Mesenchymal stem cell (in vitro differentiated cells and primary cell): Measurements from ENCODE around the gene SPRN.

Experiments
- DNase-seq: peaks from one replicate; pipeline ENCODE4 v3.0.0-alpha.2; 2013
- H2AFZ ChIP-seq: one replicate; pipeline ENCODE4 v1.6.1; 2013; ENCODE audit warnings: low read depth, mild to moderate bottlenecking, control low read depth, inconsistent platforms, low read length, moderate library complexity
- H2AK5ac ChIP-seq: 2 replicates; pipeline ENCODE4 v1.6.1; 2013; ENCODE audit warnings: low read length, moderate library complexity, mild to moderate bottlenecking, inconsistent platforms; ENCODE audit not compliant: severe bottlenecking
- H2BK120ac ChIP-seq: one replicate; pipeline ENCODE4 v1.6.1; 2013; ENCODE audit warnings: low read depth, mild to moderate bottlenecking, inconsistent platforms, low read length, moderate library complexity
- H2BK12ac ChIP-seq, 2 experiments: one replicate each; pipeline ENCODE4 v1.6.1; 2013; ENCODE audit warnings: inconsistent platforms in 2 of 2, low read length in 2 of 2, mild to moderate bottlenecking in 2 of 2, moderate library complexity in 2 of 2, control low read depth in 1 of 2
- H2BK15ac ChIP-seq: one replicate; pipeline ENCODE4 v1.6.1; 2013; ENCODE audit warnings: mild to moderate bottlenecking, low read depth, inconsistent platforms; ENCODE audit not compliant: poor library complexity, severe bottlenecking
- H2BK5ac ChIP-seq: 2 replicates; pipeline ENCODE4 v1.6.1; 2013; ENCODE audit warnings: low read depth, mild to moderate bottlenecking, low read length, control low read depth, inconsistent platforms; ENCODE audit not compliant: poor library complexity, severe bottlenecking
- H3K14ac ChIP-seq, 2 experiments: one replicate each; pipeline ENCODE4 v1.6.1; 2013; ENCODE audit warnings: inconsistent platforms in 2 of 2, low read length in 2 of 2, control low read depth in 1 of 2, mild to moderate bottlenecking in 1 of 2, moderate library complexity in 1 of 2
- H3K18ac ChIP-seq, 2 experiments: one replicate each; pipeline ENCODE4 v1.6.1; 2013; ENCODE audit warnings: inconsistent platforms in 2 of 2, low read length in 2 of 2, control low read depth in 1 of 2, low read depth in 1 of 2, mild to moderate bottlenecking in 1 of 2
- H3K23ac ChIP-seq, 2 experiments: one replicate each; pipeline ENCODE4 v1.6.1; 2013; ENCODE audit warnings: inconsistent platforms in 2 of 2, low read length in 2 of 2, mild to moderate bottlenecking in 2 of 2, moderate library complexity in 2 of 2, control low read depth in 1 of 2
- H3K27ac ChIP-seq: 2 replicates; pipeline ENCODE4 v1.5.1; 2013; ENCODE audit warnings: mild to moderate bottlenecking, moderate library complexity, low read length, control low read depth, inconsistent platforms; ENCODE audit not compliant: poor library complexity, severe bottlenecking
- H3K27me3 ChIP-seq, 2 experiments: 2 replicates each; pipeline versions ENCODE4 v1.6.1 to v1.7.0; 2013; ENCODE audit warnings: low read length in 2 of 2, mild to moderate bottlenecking in 2 of 2, moderate library complexity in 2 of 2, control low read depth in 1 of 2, inconsistent platforms in 1 of 2; ENCODE audit not compliant: control insufficient read depth in 1 of 2, insufficient read depth in 1 of 2
- H3K36me3 ChIP-seq, 2 experiments: 2 replicates each; pipeline versions ENCODE4 v1.6.1 to v1.7.0; 2013; ENCODE audit warnings: low read length in 2 of 2, control low read depth in 1 of 2, inconsistent platforms in 1 of 2, low read depth in 1 of 2, mild to moderate bottlenecking in 1 of 2; ENCODE audit not compliant: insufficient read depth in 2 of 2, control insufficient read depth in 1 of 2
- H3K4ac ChIP-seq, 2 experiments: one replicate each; pipeline ENCODE4 v1.6.1; 2013; ENCODE audit warnings: inconsistent platforms in 2 of 2, low read length in 2 of 2, mild to moderate bottlenecking in 2 of 2, moderate library complexity in 2 of 2, control low read depth in 1 of 2, low read depth in 1 of 2
- H3K4me1 ChIP-seq: 2 replicates; pipeline ENCODE4 v1.6.1; 2013; ENCODE audit warnings: low read depth, low read length, control low read depth; ENCODE audit not compliant: control insufficient read depth, insufficient read depth
- H3K4me2 ChIP-seq: 2 replicates; pipeline ENCODE4 v1.6.1; 2013; ENCODE audit warnings: low read length, mild to moderate bottlenecking, inconsistent platforms; ENCODE audit not compliant: poor library complexity, severe bottlenecking
- H3K4me3 ChIP-seq, 2 experiments: 2 replicates each; pipeline versions ENCODE4 v1.5.1 to v1.7.0; 2013; ENCODE audit warnings: low read length in 2 of 2, mild to moderate bottlenecking in 2 of 2, control low read depth in 1 of 2, low read depth in 1 of 2; ENCODE audit not compliant: insufficient read depth in 1 of 2
- H3K79me1 ChIP-seq: replicated peaks from 2 replicates; pipeline ENCODE4 v1.6.1; 2013; ENCODE audit warnings: mild to moderate bottlenecking, control low read depth, low read length, inconsistent platforms; ENCODE audit not compliant: poor library complexity, severe bottlenecking
- H3K9ac ChIP-seq: 2 replicates; pipeline ENCODE4 v1.7.0; 2013; ENCODE audit warnings: mild to moderate bottlenecking, low read length, moderate library complexity
- H3K9me3 ChIP-seq: 2 replicates; pipeline ENCODE4 v1.7.0; 2013; ENCODE audit warnings: mild to moderate bottlenecking, low read length; ENCODE audit not compliant: control insufficient read depth
- H4K8ac ChIP-seq: one replicate; pipeline ENCODE4 v1.6.1; 2013; ENCODE audit warnings: inconsistent platforms, mild to moderate bottlenecking, low read length, moderate library complexity
- H4K91ac ChIP-seq: one replicate; pipeline ENCODE4 v1.6.1; 2013; ENCODE audit warnings: mild to moderate bottlenecking, low read length, inconsistent platforms
- WGBS: methylation state at CpG from one replicate; pipeline ENCODE4 v1.1.7; 2013; ENCODE audit warnings: mixed read lengths; 5-methylcytosine and 5-hydroxymethylcytosine counted together

The SPRN gene

GRCh38 chr10:133385214-133385613, 39.2 kb downstream of the SPRN start:
- no peaks in the 10 kb centered on the region for H3K27me3 ChIP-seq
- no peak for DNase-seq
- no peaks in the 10 kb centered on the region for H3K9me3 ChIP-seq
- no peak overlapping the region for H3K4me2 ChIP-seq
- peaks cover 7% of the 10 kb centered on the region for H3K4me1 ChIP-seq
- no peak overlapping the region for H3K23ac ChIP-seq
- no peak overlapping the region for H2AK5ac ChIP-seq
- H2AFZ ChIP-seq, result no peak overlapping the region
- H3K36me3 ChIP-seq, result peaks cover 27 to 34% of the 10 kb centered on the region in 2 experiments
- no peak overlapping the region for H3K18ac ChIP-seq
- no peak overlapping the region for H2BK5ac ChIP-seq
- no peak overlapping the region for H4K91ac ChIP-seq
- H3K14ac ChIP-seq, result no peak overlapping the region
- H4K8ac ChIP-seq, result no peak overlapping the region
- H3K79me1 ChIP-seq, result peaks cover 5% of the 10 kb centered on the region
- no peak overlapping the region for H3K9ac ChIP-seq
- no peak overlapping the region for H3K4me3 ChIP-seq
- H2BK120ac ChIP-seq, result no peak overlapping the region
- H3K27ac ChIP-seq, result no peak overlapping the region
- no peak overlapping the region for H2BK12ac ChIP-seq
- H3K4ac ChIP-seq, result no peak overlapping the region
- 100% methylated on average over 1 of the region's 2 CpGs for WGBS
- H2BK15ac ChIP-seq, result no peak overlapping the region

- Histone ChIP-seq H3K4me3 (no peak overlapping the region), H3K4me2 (no peak overlapping the region)
Measured at GRCh38 chr10:133384071-133384470, 40.4 kb downstream of the SPRN start.

GRCh38 chr10:133383551-133383950, 40.9 kb downstream of the SPRN start:
- Histone ChIP-seq H3K23ac (no peak overlapping the region), H2BK120ac (no peak overlapping the region), H3K4ac (no peak overlapping the region), H3K27ac (no peak overlapping the region), H3K9me3 (no peaks in the 10 kb centered on the region), H3K27me3 (no peaks in the 10 kb centered on the region), H3K18ac (no peak overlapping the region), H4K91ac (no peak overlapping the region), H3K9ac (no peak overlapping the region), H2AK5ac (no peak overlapping the region), H3K36me3 (peaks cover 18 to 27% of the 10 kb centered on the region in 2 experiments), H3K14ac (no peak overlapping the region), H2BK12ac (no peak overlapping the region), H3K79me1 (peaks cover 10% of the 10 kb centered on the region), H2BK5ac (no peak overlapping the region), H3K4me1 (peaks cover 13% of the 10 kb centered on the region), H3K4me3 (no peak overlapping the region), H2AFZ (no peak overlapping the region), H4K8ac (no peak overlapping the region), H2BK15ac (no peak overlapping the region), H3K4me2 (no peak overlapping the region)
- over 99% methylated on average over 4 of the region's 4 CpGs for WGBS
- no peak for DNase-seq

More at GRCh38 chr10:133384071-133384470, 40.4 kb downstream of the SPRN start:
- Histone ChIP-seq H3K4ac (no peak overlapping the region), H4K8ac (no peak overlapping the region), H3K23ac (no peak overlapping the region), H2BK12ac (no peak overlapping the region), H3K9me3 (no peaks in the 10 kb centered on the region), H2AK5ac (no peak overlapping the region), H3K18ac (no peak overlapping the region), H4K91ac (no peak overlapping the region), H2BK15ac (no peak overlapping the region), H3K4me1 (peaks cover 13% of the 10 kb centered on the region), H2AFZ (no peak overlapping the region), H2BK120ac (no peak overlapping the region), H3K27me3 (no peaks in the 10 kb centered on the region), H3K36me3 (peaks cover 19 to 30% of the 10 kb centered on the region in 2 experiments), H3K79me1 (peaks cover 10% of the 10 kb centered on the region), H2BK5ac (no peak overlapping the region), H3K9ac (no peak overlapping the region), H3K27ac (no peak overlapping the region), H3K14ac (no peak overlapping the region)
- no peak for DNase-seq
- 92% methylated on average over 13 of the region's 13 CpGs for WGBS

- Histone ChIP-seq H4K8ac (no peak overlapping the region), H2BK12ac (no peak overlapping the region), H2AK5ac (no peak overlapping the region), H3K36me3 (peaks cover 15 to 24% of the 10 kb centered on the region in 2 experiments), H2AFZ (no peak overlapping the region), H3K4ac (no peak overlapping the region), H4K91ac (no peak overlapping the region), H3K27ac (no peak overlapping the region), H3K14ac (no peak overlapping the region), H3K18ac (no peak overlapping the region), H3K4me2 (no peak overlapping the region), H2BK120ac (no peak overlapping the region), H3K4me1 (peaks cover 22% of the 10 kb centered on the region), H3K4me3 (no peak overlapping the region), H2BK15ac (no peak overlapping the region), H3K9me3 (no peaks in the 10 kb centered on the region), H2BK5ac (no peak overlapping the region), H3K79me1 (peaks cover 10% of the 10 kb centered on the region), H3K27me3 (no peaks in the 10 kb centered on the region), H3K9ac (no peak overlapping the region), H3K23ac (no peak overlapping the region)
- 99% methylated on average over 8 of the region's 8 CpGs for WGBS
- DNase-seq, result no peak
Measured at GRCh38 chr10:133381036-133381435, 43.4 kb downstream of the SPRN start.
